Measurements from ENCODE around the gene NETO1.

NETO1 gene

DNA sequence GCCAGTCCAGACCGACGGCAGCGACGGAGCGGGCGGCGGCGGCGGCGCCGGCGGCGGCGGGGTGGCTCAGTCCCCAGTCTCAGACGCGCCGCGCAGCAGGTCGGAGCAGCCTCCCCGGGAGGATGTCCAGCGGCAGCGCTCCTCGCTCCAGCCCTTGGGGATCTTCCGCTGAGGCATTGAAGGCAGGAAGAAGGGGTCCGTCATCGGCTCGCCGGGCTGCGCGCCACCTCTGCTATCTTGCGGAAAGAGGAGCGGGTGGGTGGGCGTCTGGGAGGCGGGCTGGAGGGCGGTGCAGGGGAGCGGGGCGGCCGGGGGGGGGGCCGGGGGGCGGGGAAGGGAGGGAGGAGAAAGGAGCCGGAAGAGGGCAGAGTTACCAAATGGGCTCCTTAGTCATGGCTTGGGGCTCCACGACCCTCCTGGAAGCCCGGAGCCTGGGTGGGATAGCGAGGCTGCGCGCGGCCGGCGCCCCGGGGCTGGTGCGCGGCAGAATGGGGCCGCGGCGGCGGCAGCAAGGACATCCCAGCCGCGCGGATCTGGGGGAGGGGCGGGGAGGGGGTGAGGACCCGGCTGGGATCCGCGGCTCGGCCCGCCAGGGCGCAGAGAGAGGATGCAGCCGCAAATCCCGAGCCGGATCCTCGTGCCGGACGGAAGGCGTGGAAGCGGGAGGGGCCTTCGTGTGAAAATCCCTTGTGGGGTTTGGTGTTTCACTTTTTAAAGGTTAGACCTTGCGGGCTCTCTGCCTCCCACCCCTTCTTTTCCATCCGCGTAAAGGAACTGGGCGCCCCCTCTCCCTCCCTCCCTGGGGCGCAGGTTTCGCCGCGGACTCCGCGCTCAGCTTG is at the start of gene NETO1:
Gene NETO1, minus strand, starts transcription at position 242 of the 839 bp plus-strand sequence. CDS start 696 bp downstream, outside the sequence.
- Histone ChIP-seq H3K27ac (ENCODE audit: low read length) (no peak within 1 kb of the TSS), H3K4me1 (ENCODE audit: control insufficient read depth, low read depth, low read length) (peaks cover 13% of the 10 kb centered on the region), H3K36me3 (ENCODE audit: control insufficient read depth, low read depth, low read length) (no peaks in the 10 kb centered on the region), H3K9ac (ENCODE audit: low read length) (no peak within 1 kb of the TSS), H3K4me3 (ENCODE audit: low read length) (peak within 1 kb of the TSS; percentile 77), H3K9me3 (ENCODE audit: control insufficient read depth, low read depth, low read length) (no peaks in the 10 kb centered on the region), H3K27me3 (ENCODE audit: control insufficient read depth, insufficient read depth, low read length) (peaks cover 57% of the 10 kb centered on the region)

GRCh38 chr18:72910045-72910444 is 42.3 kb upstream of the NETO1 start:
- H3K9me3 ChIP-seq (ENCODE audit: control insufficient read depth, low read depth, low read length) = no peaks in the 10 kb centered on the region
- H3K27ac ChIP-seq (ENCODE audit: low read length) = no peak overlapping the region
- no peak overlapping the region for H3K9ac ChIP-seq (ENCODE audit: low read length)
- no peak overlapping the region for H3K4me3 ChIP-seq (ENCODE audit: low read length)
- no peaks in the 10 kb centered on the region for H3K36me3 ChIP-seq (ENCODE audit: control insufficient read depth, low read depth, low read length)
- H3K4me1 ChIP-seq (ENCODE audit: control insufficient read depth, low read depth, low read length) = no peaks in the 10 kb centered on the region
- H3K27me3 ChIP-seq (ENCODE audit: control insufficient read depth, insufficient read depth, low read length) = no peaks in the 10 kb centered on the region

DNA sequence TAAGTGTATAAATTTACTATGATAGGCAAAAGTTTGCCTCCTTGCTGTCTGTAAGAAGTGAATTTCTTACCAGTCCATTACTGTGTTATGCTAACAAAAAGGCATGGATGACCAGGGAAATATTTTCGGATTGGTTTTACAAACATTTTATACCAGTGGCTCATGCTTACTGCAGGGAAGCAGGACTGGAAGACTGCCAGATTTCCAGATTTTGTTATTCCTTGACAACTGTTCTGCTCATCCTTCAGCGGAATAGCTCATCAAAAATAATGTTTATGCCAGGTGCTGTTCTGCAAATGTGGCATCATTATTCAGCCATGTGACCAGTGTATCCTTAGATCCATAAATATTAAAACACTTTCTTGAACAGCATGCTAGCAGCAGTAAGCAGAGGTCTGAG is 40.4 kb upstream of the NETO1 start:
- H3K4me3 ChIP-seq (ENCODE audit: low read length) = no peak overlapping the region
- H3K36me3 ChIP-seq (ENCODE audit: control insufficient read depth, low read depth, low read length) = no peaks in the 10 kb centered on the region
- no peak overlapping the region for H3K27ac ChIP-seq (ENCODE audit: low read length)
- no peaks in the 10 kb centered on the region for H3K9me3 ChIP-seq (ENCODE audit: control insufficient read depth, low read depth, low read length)
- H3K4me1 ChIP-seq (ENCODE audit: control insufficient read depth, low read depth, low read length) = no peaks in the 10 kb centered on the region
- no peak overlapping the region for H3K9ac ChIP-seq (ENCODE audit: low read length)
- no peaks in the 10 kb centered on the region for H3K27me3 ChIP-seq (ENCODE audit: control insufficient read depth, insufficient read depth, low read length)

GRCh38 chr18:72903033-72903432 is 35.2 kb upstream of the NETO1 start:
- H3K9me3 ChIP-seq (ENCODE audit: control insufficient read depth, low read depth, low read length) = no peaks in the 10 kb centered on the region
- no peak overlapping the region for H3K4me3 ChIP-seq (ENCODE audit: low read length)
- no peaks in the 10 kb centered on the region for H3K36me3 ChIP-seq (ENCODE audit: control insufficient read depth, low read depth, low read length)
- no peak overlapping the region for H3K27ac ChIP-seq (ENCODE audit: low read length)
- no peaks in the 10 kb centered on the region for H3K4me1 ChIP-seq (ENCODE audit: control insufficient read depth, low read depth, low read length)
- H3K9ac ChIP-seq (ENCODE audit: low read length) = no peak overlapping the region
- no peaks in the 10 kb centered on the region for H3K27me3 ChIP-seq (ENCODE audit: control insufficient read depth, insufficient read depth, low read length)

DNA sequence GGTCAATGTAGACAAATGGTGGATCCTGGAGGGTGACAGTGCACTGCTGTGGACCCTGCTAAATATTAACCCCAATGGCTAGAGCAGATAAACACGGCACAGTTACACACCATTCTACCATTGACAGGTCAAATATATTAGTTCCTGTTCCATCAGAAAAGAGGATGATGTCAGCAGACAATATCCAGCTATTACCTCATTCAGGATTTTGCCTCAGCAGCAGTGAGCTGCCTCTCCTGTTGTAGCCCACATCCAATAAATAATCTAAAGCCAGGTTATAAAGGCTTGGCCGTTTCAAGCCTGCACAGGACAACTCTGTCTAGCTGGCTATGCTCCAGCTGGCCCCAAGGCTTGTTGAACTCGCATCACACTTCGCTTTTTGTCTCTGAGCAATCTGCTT is 31.6 kb upstream of the NETO1 start:
- Histone ChIP-seq H3K4me1 (ENCODE audit: control insufficient read depth, low read depth, low read length) (no peaks in the 10 kb centered on the region), H3K27ac (ENCODE audit: low read length) (no peak overlapping the region), H3K27me3 (ENCODE audit: control insufficient read depth, insufficient read depth, low read length) (no peaks in the 10 kb centered on the region), H3K9me3 (ENCODE audit: control insufficient read depth, low read depth, low read length) (no peaks in the 10 kb centered on the region), H3K9ac (ENCODE audit: low read length) (no peak overlapping the region), H3K36me3 (ENCODE audit: control insufficient read depth, low read depth, low read length) (no peaks in the 10 kb centered on the region), H3K4me3 (ENCODE audit: low read length) (no peak overlapping the region)

DNA sequence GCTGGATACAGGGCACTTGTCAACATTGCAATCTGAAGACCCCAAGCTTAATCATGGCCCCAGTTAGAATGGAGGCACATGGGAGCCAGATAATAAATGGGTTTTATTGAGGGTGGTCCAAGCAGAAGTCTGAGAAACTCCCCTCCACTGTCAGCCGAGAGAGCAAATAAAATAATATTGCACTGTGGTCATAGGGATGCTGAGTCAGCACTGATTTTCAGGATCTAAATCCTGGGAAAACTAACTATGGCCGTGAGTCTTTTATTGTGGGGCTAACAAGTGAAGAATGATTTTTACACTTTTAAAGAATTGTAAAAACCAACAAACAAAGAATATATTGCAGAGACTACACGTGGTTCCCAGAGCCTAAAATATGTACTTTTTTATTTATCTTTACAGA is 31.1 kb upstream of the NETO1 start:
- Histone ChIP-seq H3K27ac (ENCODE audit: low read length) (no peak overlapping the region), H3K9ac (ENCODE audit: low read length) (no peak overlapping the region), H3K9me3 (ENCODE audit: control insufficient read depth, low read depth, low read length) (no peaks in the 10 kb centered on the region), H3K4me1 (ENCODE audit: control insufficient read depth, low read depth, low read length) (no peaks in the 10 kb centered on the region), H3K4me3 (ENCODE audit: low read length) (no peak overlapping the region), H3K36me3 (ENCODE audit: control insufficient read depth, low read depth, low read length) (no peaks in the 10 kb centered on the region), H3K27me3 (ENCODE audit: control insufficient read depth, insufficient read depth, low read length) (no peaks in the 10 kb centered on the region)

DNA sequence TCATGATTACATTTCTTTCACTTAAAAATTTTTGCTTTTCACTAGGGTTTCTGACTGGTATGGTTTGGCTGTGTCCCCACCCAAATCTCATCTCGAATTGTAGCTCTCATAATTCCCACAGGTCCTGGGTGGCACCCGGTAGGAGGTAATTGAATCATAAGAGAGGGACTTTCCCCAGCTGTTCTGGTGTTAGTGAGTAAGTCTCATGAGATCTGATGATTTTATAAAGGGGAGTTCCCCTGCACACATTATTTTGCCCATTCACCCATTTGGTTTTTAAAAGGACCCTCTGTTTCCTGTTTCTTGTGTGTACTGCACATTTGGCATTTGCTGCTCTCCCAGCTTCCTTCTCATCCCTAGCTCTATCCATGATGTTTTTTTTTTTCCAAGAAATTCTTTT is 27.8 kb upstream of the NETO1 start:
- Histone ChIP-seq H3K36me3 (ENCODE audit: control insufficient read depth, low read depth, low read length) (no peaks in the 10 kb centered on the region), H3K4me1 (ENCODE audit: control insufficient read depth, low read depth, low read length) (no peaks in the 10 kb centered on the region), H3K4me3 (ENCODE audit: low read length) (no peak overlapping the region), H3K9me3 (ENCODE audit: control insufficient read depth, low read depth, low read length) (no peaks in the 10 kb centered on the region), H3K27ac (ENCODE audit: low read length) (no peak overlapping the region), H3K9ac (ENCODE audit: low read length) (no peak overlapping the region), H3K27me3 (ENCODE audit: control insufficient read depth, insufficient read depth, low read length) (no peaks in the 10 kb centered on the region)

GRCh38 chr18:72878561-72878960 is 10.8 kb upstream of the NETO1 start:
- Histone ChIP-seq H3K27me3 (ENCODE audit: control insufficient read depth, insufficient read depth, low read length) (no peaks in the 10 kb centered on the region), H3K9ac (ENCODE audit: low read length) (no peak overlapping the region), H3K27ac (ENCODE audit: low read length) (no peak overlapping the region), H3K36me3 (ENCODE audit: control insufficient read depth, low read depth, low read length) (no peaks in the 10 kb centered on the region), H3K4me1 (ENCODE audit: control insufficient read depth, low read depth, low read length) (peaks cover 6% of the 10 kb centered on the region), H3K4me3 (ENCODE audit: low read length) (no peak overlapping the region), H3K9me3 (ENCODE audit: control insufficient read depth, low read depth, low read length) (no peaks in the 10 kb centered on the region)

- no peaks in the 10 kb centered on the region for H3K27me3 ChIP-seq (ENCODE audit: control insufficient read depth, insufficient read depth, low read length)
- no peak overlapping the region for H3K27ac ChIP-seq (ENCODE audit: low read length)
- peaks cover 6% of the 10 kb centered on the region for H3K4me1 ChIP-seq (ENCODE audit: control insufficient read depth, low read depth, low read length)
- no peaks in the 10 kb centered on the region for H3K36me3 ChIP-seq (ENCODE audit: control insufficient read depth, low read depth, low read length)
- H3K9ac ChIP-seq (ENCODE audit: low read length) = no peak overlapping the region
- H3K4me3 ChIP-seq (ENCODE audit: low read length) = no peak overlapping the region
- H3K9me3 ChIP-seq (ENCODE audit: control insufficient read depth, low read depth, low read length) = no peaks in the 10 kb centered on the region
Observed at GRCh38 chr18:72878143-72878542, 10.4 kb upstream of the NETO1 start.

DNA sequence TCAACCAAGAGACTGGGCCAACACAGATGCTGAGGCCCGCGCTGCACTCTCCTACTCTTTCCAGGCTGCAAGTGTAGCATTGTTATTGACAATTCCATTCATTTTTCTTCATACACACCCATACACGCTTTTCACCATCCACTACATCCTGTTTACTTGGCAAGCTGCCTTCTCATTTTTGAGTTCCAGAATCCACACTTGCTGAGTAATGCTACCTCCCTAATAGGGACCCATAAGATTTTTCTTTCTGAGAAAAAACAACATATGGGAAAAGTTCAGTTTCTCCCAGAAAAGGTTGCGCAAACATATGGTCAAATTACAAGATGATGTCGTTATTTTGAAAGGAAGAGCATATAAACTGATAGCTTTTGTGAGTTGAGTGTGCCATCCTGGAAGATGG is 3.3 kb upstream of the NETO1 start:
- H3K27me3 ChIP-seq (ENCODE audit: control insufficient read depth, insufficient read depth, low read length) = peaks cover 45% of the 10 kb centered on the region
- H3K9me3 ChIP-seq (ENCODE audit: control insufficient read depth, low read depth, low read length) = no peaks in the 10 kb centered on the region
- H3K9ac ChIP-seq (ENCODE audit: low read length) = no peak overlapping the region
- no peak overlapping the region for H3K27ac ChIP-seq (ENCODE audit: low read length)
- peaks cover 5% of the 10 kb centered on the region for H3K4me1 ChIP-seq (ENCODE audit: control insufficient read depth, low read depth, low read length)
- no peaks in the 10 kb centered on the region for H3K36me3 ChIP-seq (ENCODE audit: control insufficient read depth, low read depth, low read length)
- H3K4me3 ChIP-seq (ENCODE audit: low read length) = no peak overlapping the region

GRCh38 chr18:72869226-72870185 is 1.7 kb upstream of the NETO1 start:
- Histone ChIP-seq H3K27ac (ENCODE audit: low read length) (no peak overlapping the region), H3K36me3 (ENCODE audit: control insufficient read depth, low read depth, low read length) (no peaks in the 10 kb centered on the region), H3K9ac (ENCODE audit: low read length) (no peak overlapping the region), H3K4me3 (ENCODE audit: low read length) (peak overlapping the region; percentile 77), H3K9me3 (ENCODE audit: control insufficient read depth, low read depth, low read length) (no peaks in the 10 kb centered on the region), H3K4me1 (ENCODE audit: control insufficient read depth, low read depth, low read length) (peaks cover 11% of the 10 kb centered on the region), H3K27me3 (ENCODE audit: control insufficient read depth, insufficient read depth, low read length) (peaks cover 57% of the 10 kb centered on the region)

Data from iPS-18a (cell line).